ENCODE measurements around the gene SCN1A.

DNA sequence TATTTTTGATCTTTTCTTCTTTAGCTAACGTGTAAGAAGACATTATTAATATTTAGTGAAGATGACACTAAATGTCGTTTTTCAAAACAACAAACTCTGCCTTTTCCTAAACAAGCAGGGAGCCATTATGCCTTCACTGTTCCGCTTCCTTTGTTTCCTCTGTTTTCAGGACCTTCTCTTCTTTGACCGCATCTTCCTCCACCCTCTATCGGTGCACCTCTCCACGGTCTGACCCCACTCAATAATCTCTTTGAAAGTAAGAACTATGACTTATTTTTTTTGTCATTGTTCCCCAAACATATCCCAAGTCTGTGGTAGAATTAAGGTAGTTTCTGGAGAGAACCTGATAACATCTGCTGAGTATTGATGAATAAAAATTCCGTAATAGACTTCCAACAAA, 5.8 kb upstream of the SCN1A start:
- TF ChIP-seq EP300 (IDR thresholded peaks at IDR 0.05) (no peak), CTCF (IDR thresholded peaks at IDR 0.05) (no peak), POLR2AphosphoS5 (IDR thresholded peaks at IDR 0.05) (no peak)

All from sigmoid colon (tissue), 4 donors.